Mesangial cell (primary cell): Measurements from ENCODE around the gene OR13G1. TPM values are rescaled to one million over a fixed set of nuclear protein-coding genes. Genes with fewer than 3 reads are reported as not detected.

Experiments used
- total RNA-seq: library from RNA; depleted of rRNA; stranded (reverse); fragments of >200 nt; gene quantifications from 2 replicates; pipeline ENCODE4 v1.2.3, GENCODE V29; 2015

OR13G1 gene, protein sequence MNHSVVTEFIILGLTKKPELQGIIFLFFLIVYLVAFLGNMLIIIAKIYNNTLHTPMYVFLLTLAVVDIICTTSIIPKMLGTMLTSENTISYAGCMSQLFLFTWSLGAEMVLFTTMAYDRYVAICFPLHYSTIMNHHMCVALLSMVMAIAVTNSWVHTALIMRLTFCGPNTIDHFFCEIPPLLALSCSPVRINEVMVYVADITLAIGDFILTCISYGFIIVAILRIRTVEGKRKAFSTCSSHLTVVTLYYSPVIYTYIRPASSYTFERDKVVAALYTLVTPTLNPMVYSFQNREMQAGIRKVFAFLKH
- total RNA-seq, result not detected in 2 replicates

DNA sequence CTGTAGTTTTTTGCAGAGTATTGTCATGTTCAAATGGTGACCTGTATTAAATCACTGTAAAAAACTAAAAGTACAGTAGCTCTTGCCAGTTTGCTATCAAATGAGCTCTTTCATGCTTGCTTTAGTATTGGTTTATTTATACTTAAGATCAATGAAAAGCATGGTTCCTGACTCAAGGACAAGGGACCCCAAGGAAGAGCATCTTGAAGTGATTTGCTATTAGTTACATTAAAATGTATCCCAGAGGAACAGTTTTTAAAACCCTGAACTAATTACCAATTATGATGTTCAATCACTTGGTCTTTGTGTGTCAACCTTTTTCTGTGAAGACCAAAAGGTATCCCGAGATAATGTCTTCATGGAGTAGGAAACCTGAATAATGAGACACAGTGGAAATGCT lies at the start of gene OR13G1:
Gene OR13G1 (minus strand): TSS at position 101 of the 400 bp plus-strand sequence. CDS start 6,698 bp downstream, outside the sequence.

DNA sequence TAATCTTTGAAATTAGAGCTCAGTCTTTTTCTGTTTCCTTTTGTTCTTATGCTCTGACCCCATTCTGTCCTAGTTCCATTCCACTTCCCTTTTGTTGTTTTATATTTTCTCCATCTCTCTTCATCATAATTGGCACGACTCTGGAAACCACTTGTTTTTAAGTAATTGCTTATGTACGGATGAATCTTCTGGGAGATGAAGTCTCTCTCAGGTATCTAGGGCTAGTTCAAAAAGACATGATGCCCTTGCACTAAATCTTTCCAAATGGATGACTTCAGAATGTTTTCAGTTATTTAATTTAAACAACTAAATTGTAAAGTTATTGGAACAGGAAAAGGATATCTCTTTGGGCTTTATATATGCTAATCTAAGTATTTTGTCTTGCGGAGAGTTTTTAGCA lies 37.0 kb upstream of the OR13G1 start, which contains the start of gene OR6F1:
Gene OR6F1 (minus strand): TSS at position 101 of the 400 bp plus-strand sequence. CDS start 3,891 bp downstream, outside the sequence.

Other genes starting within 250 kb of the OR13G1 start
- gene OR2B11, start 221.6 kb downstream of the OR13G1 start, total RNA-seq, result not detected in 2 replicates
- under 0.01 TPM in 1 of 2 replicates, not detected in the other for gene OR2C3, start 143.3 kb downstream of the OR13G1 start, total RNA-seq
- gene GCSAML, start 130.6 kb downstream of the OR13G1 start, total RNA-seq, result not detected in 2 replicates
- not detected in 2 replicates for gene OR2G2, start 91.4 kb downstream of the OR13G1 start, total RNA-seq
- gene OR2G3, start 74.2 kb downstream of the OR13G1 start, total RNA-seq, result not detected in 2 replicates
- gene OR6F1, start 36.9 kb upstream of the OR13G1 start, total RNA-seq, result not detected in 2 replicates
- not detected in 2 replicates for gene OR14K1, start 58.9 kb upstream of the OR13G1 start, total RNA-seq
- not detected in 2 replicates for gene OR14A2, start 68.4 kb upstream of the OR13G1 start, total RNA-seq
- gene OR1C1, start 80.8 kb upstream of the OR13G1 start, total RNA-seq, result not detected in 2 replicates
- not detected in 2 replicates for gene OR14A16, start 144.4 kb upstream of the OR13G1 start, total RNA-seq
- gene OR11L1, start 162.2 kb upstream of the OR13G1 start, total RNA-seq, result not detected in 2 replicates
- gene TRIM58, start 177.4 kb upstream of the OR13G1 start, total RNA-seq, result 4.1 and 4.4 TPM in 2 replicates
- gene OR2W3, start 215.8 kb upstream of the OR13G1 start, total RNA-seq, result 1.1 and 4.2 TPM in 2 replicates
- gene OR2T8, start 240.5 kb upstream of the OR13G1 start, total RNA-seq, result not detected in 2 replicates
- gene OR2AJ1, start 245.2 kb upstream of the OR13G1 start, total RNA-seq, result 0.13 TPM in 1 of 2 replicates, not detected in the other